GM12891 (cell line): Measurements from ENCODE around the gene WASL.

Experiments
- DNase-seq: peaks from one replicate; pipeline ENCODE4 v3.0.0; 2011; ENCODE audit warnings: low spot score; ENCODE audit not compliant: insufficient read length
- FAIRE-seq: peaks from 2 replicates; lab custom pipeline; 2011; peaks lifted over from hg19 to GRCh38; lab: Jason Lieb, UNC
- PAX5 ChIP-seq: IDR thresholded peaks from 2 replicates; pipeline ENCODE4 v1.6.1; 2011; ENCODE audit warnings: low read length, moderate library complexity, mild to moderate bottlenecking; ENCODE audit not compliant: insufficient read depth, severe bottlenecking
- POLR2A ChIP-seq: IDR thresholded peaks from 2 replicates; pipeline ENCODE4 v1.6.1; 2011; ENCODE audit warnings: low read depth, low read length, control low read depth
- POLR2AphosphoS5 ChIP-seq: IDR thresholded peaks from 2 replicates; pipeline ENCODE4 v1.6.1; 2011; ENCODE audit warnings: low read depth, low read length, control low read depth
- POU2F2 ChIP-seq: IDR thresholded peaks from 2 replicates; pipeline ENCODE4 v1.6.1; 2011; ENCODE audit warnings: low read depth, mild to moderate bottlenecking, control low read depth, low read length, moderate library complexity
- SPI1 ChIP-seq: IDR thresholded peaks from 2 replicates; pipeline ENCODE4 v1.6.1; 2011; ENCODE audit warnings: low read depth, low read length, control low read depth
- TAF1 ChIP-seq: IDR thresholded peaks from 2 replicates; pipeline ENCODE4 v1.6.1; 2011; ENCODE audit warnings: low read depth, low read length, control low read depth

Gene WASL

GRCh38 chr7:123669485-123669884, 79.3 kb downstream of the WASL start:
- FAIRE-seq (no peak), DNase-seq (no peak)
- TF ChIP-seq POLR2AphosphoS5, result no peak
- TF ChIP-seq SPI1, result no peak
- TF ChIP-seq POU2F2, result no peak
- TF ChIP-seq TAF1, result no peak
- no peak for TF ChIP-seq POLR2A

DNA sequence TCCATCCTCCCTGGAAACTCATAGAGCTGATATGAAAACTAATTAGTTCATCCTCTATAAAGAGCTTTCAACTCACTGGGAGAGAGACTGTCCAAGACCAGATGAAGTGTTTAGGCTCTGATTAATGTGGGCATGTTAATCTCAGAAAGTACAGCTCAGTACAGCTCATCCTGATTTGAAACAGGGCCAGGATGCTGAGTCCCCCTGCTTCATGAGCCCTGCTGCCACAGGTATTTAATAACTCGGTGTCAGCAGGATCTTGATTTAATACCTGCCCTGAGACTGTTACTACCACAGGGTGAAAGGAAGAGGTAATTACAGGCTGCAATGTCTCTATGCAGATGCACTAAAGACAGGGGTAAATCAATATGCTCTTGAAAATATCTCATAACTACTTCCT, 82.3 kb downstream of the WASL start:
- DNase-seq (no peak), FAIRE-seq (no peak)
- TF ChIP-seq PAX5 (no peak), TAF1 (no peak), SPI1 (no peak), POLR2A (no peak)

DNA sequence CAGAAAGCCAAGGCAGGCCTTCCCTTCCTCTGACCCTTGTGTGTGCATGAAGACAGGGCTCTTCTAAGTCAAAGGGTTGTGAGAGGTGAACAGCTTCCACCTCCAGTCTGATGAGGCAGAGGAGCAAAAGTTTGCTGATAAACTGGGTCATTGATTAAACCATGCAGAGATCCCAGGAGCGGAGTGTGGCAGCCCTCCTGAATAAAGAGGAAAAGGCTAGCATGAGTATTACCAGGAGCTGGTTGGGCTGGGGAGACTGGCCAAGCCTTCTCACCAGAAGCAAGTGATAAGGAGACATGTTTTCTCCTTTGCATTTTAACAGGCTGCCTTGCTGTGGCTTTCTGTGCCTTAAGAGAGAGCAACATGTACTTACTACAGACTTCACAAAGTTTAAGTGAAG, 82.9 kb downstream of the WASL start:
- no peak for DNase-seq
- TF ChIP-seq POLR2AphosphoS5, result no peak
- no peak for TF ChIP-seq POLR2A
- TF ChIP-seq POU2F2, result no peak
- TF ChIP-seq TAF1, result no peak
- no peak for TF ChIP-seq PAX5
- TF ChIP-seq SPI1, result no peak
- FAIRE-seq, result no peak

DNA sequence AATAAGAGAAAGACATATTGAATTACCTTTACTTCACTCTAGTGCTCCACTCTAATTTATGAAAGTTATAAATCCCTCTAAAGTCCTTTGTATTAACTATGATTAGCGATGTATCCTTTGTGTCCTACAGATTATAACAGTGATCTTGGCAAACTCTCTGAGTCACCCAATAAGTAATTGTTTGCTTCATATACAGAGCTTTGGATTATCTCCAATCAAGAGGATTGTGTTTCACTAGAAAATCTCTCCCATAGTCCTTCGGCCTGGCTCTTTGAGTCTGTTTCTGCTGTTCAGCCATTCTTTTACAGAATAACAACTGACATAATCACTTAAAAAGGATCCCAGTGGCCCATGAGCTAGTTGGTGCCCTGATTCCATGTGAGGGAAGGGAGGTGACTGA, 83.6 kb downstream of the WASL start:
- FAIRE-seq (no peak), DNase-seq (no peak)
- TF ChIP-seq SPI1, result no peak
- no peak for TF ChIP-seq POU2F2
- TF ChIP-seq TAF1, result no peak
- no peak for TF ChIP-seq POLR2AphosphoS5
- TF ChIP-seq PAX5, result no peak
- TF ChIP-seq POLR2A, result no peak

- FAIRE-seq, result no peak
These were observed 85.6 kb downstream of the WASL start for GRCh38 chr7:123663200-123663599.

DNA sequence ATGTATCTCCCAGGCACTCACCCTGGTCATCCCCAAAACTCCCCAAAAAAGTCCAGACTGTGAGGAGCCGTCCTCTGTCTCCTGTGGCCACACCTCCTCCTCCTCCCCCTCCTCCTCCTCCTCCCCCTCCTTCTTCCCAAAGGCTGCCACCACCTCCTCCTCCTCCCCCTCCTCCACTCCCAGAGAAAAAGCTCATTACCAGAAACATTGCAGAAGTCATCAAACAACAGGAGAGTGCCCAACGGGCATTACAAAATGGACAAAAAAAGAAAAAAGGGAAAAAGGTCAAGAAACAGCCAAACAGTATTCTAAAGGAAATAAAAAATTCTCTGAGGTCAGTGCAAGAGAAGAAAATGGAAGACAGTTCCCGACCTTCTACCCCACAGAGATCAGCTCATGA, 86.0 kb downstream of the WASL start:
- FAIRE-seq, result no peak
- TF ChIP-seq PAX5 (no peak), POLR2A (no peak), POU2F2 (no peak), TAF1 (no peak), POLR2AphosphoS5 (no peak), SPI1 (no peak)
- DNase-seq, result no peak

More at GRCh38 chr7:123663200-123663599, 85.6 kb downstream of the WASL start:
- no peak for DNase-seq
- no peak for TF ChIP-seq POLR2A
- no peak for TF ChIP-seq TAF1
- TF ChIP-seq POLR2AphosphoS5, result no peak
- no peak for TF ChIP-seq SPI1
- TF ChIP-seq POU2F2, result no peak
- TF ChIP-seq PAX5, result no peak

- no peak for FAIRE-seq
- no peak for DNase-seq
- no peak for TF ChIP-seq SPI1
- TF ChIP-seq POLR2A, result no peak
- TF ChIP-seq POU2F2, result no peak
- no peak for TF ChIP-seq TAF1
- no peak for TF ChIP-seq PAX5
- no peak for TF ChIP-seq POLR2AphosphoS5
These were observed 86.5 kb downstream of the WASL start for GRCh38 chr7:123662293-123662692.

GRCh38 chr7:123661765-123662164, 87.0 kb downstream of the WASL start:
- no peak for TF ChIP-seq TAF1
- no peak for TF ChIP-seq POLR2AphosphoS5
- no peak for TF ChIP-seq PAX5
- no peak for TF ChIP-seq POLR2A
- TF ChIP-seq POU2F2, result no peak
- TF ChIP-seq SPI1, result no peak
- no peak for FAIRE-seq
- DNase-seq, result no peak

GRCh38 chr7:123660514-123661354, 88.1 kb downstream of the WASL start:
- TF ChIP-seq PAX5 (no peak), POLR2A (no peak), POU2F2 (no peak), POLR2AphosphoS5 (no peak), SPI1 (no peak), TAF1 (no peak)
- no peak for FAIRE-seq
- no peak for DNase-seq

- no peak for DNase-seq
- FAIRE-seq, result no peak
- TF ChIP-seq POU2F2 (no peak), SPI1 (no peak), TAF1 (no peak), POLR2AphosphoS5 (no peak), POLR2A (no peak), PAX5 (no peak)
These were observed 90.8 kb downstream of the WASL start for GRCh38 chr7:123658023-123658422.
